Left ventricle myocardium inferior (tissue), 1 donor: ENCODE data around the gene CD82. TPM values are rescaled to one million over a fixed set of nuclear protein-coding genes. Genes with fewer than 3 reads are reported as not detected.
"Not testable (repeated sequence)": the region's sequence is repeated elsewhere in the genome, so short reads cannot be mapped to it uniquely, and the experiment has no call there.

Experiments used
- DNase-seq: peaks from one replicate; pipeline ENCODE4 v3.0.0-alpha.2; 2020
- H3K27ac ChIP-seq: fragments of 200-600 bp; replicated peaks from 2 replicates; pipeline ENCODE4 v1.8.0; 2021
- H3K27me3 ChIP-seq: fragments of 200-600 bp; 2 replicates; pipeline ENCODE4 v1.8.0; 2021; ENCODE audit warnings: low read depth
- H3K36me3 ChIP-seq: fragments of 200-600 bp; 2 replicates; pipeline ENCODE4 v1.8.0; 2021
- H3K4me1 ChIP-seq: fragments of 200-600 bp; 2 replicates; pipeline ENCODE4 v1.8.0; 2021
- H3K4me3 ChIP-seq: fragments of 200-600 bp; 2 replicates; pipeline ENCODE4 v1.8.0; 2021; ENCODE audit warnings: mild to moderate bottlenecking, moderate library complexity
- H3K9me3 ChIP-seq: fragments of 200-600 bp; replicated peaks from 2 replicates; pipeline ENCODE4 v1.8.0; 2021
- CTCF ChIP-seq: fragments of 200-600 bp; IDR thresholded peaks from 2 replicates; pipeline ENCODE4 v1.8.0; 2021; ENCODE audit warnings: antibody characterized with exemption, mild to moderate bottlenecking, borderline replicate concordance
- intact Hi-C: fragments of 100-400 bp; cut with micrococcal nuclease; formaldehyde crosslinking; loops from one replicate; pipeline ENCODE4 v1.11.0; 2022
- total RNA-seq: library from RNA; stranded (reverse); fragmentation: NEBNext Ultra II Directional; extraction: Animal tissue kit (Norgen Biotek cat#: 25700); gene quantifications from one replicate; pipeline ENCODE4 v1.2.1, GENCODE V29; 2021
- donor health status: DM: no; HTN: yes; CAD: no; lungs with severe emphysema.

Gene CD82
- total RNA-seq, 1 donor from 2014 or later: 49.6 TPM

- Histone ChIP-seq H3K9me3 (no peaks in the 10 kb centered on the region), H3K4me1 (peaks cover 11% of the 10 kb centered on the region), H3K27me3 (no peaks in the 10 kb centered on the region), H3K36me3 (no peaks in the 10 kb centered on the region), H3K27ac (no peak overlapping the region), H3K4me3 (no peak overlapping the region)
- no peak for TF ChIP-seq CTCF
- DNase-seq: no peak
- intact Hi-C loops: loop anchor here (5.0 to 10.0 kb wide), 3 partner anchors 253 to 445 kb away; partner anchors contain the start of gene EXT2
Measured at GRCh38 chr11:44539971-44540370, 25.5 kb upstream of the CD82 start.

- no peaks in the 10 kb centered on the region for H3K27me3 ChIP-seq
Measured at GRCh38 chr11:44540667-44541066, 24.8 kb upstream of the CD82 start.

GRCh38 chr11:44542372-44542771, 23.1 kb upstream of the CD82 start:
- H3K9me3 ChIP-seq: peaks cover 7% of the 10 kb centered on the region
- intact Hi-C loops: no loop called here
- H3K27ac ChIP-seq: no peak overlapping the region
- no peaks in the 10 kb centered on the region for H3K27me3 ChIP-seq
- TF ChIP-seq CTCF: no peak
- H3K36me3 ChIP-seq: no peaks in the 10 kb centered on the region
- no peak for DNase-seq
- no peak overlapping the region for H3K4me3 ChIP-seq
- peaks cover 10% of the 10 kb centered on the region for H3K4me1 ChIP-seq

More at GRCh38 chr11:44540667-44541066, 24.8 kb upstream of the CD82 start:
- H3K4me3 ChIP-seq: no peak overlapping the region
- no peak for TF ChIP-seq CTCF
- H3K27ac ChIP-seq: no peak overlapping the region
- intact Hi-C loops: no loop called here
- H3K9me3 ChIP-seq: peaks cover 1% of the 10 kb centered on the region
- DNase-seq: no peak
- peaks cover 11% of the 10 kb centered on the region for H3K4me1 ChIP-seq
- no peaks in the 10 kb centered on the region for H3K36me3 ChIP-seq

GRCh38 chr11:44546984-44547383, 18.5 kb upstream of the CD82 start:
- DNase-seq, intact Hi-C loops, H3K27me3 ChIP-seq, H3K27ac ChIP-seq, H3K4me1 ChIP-seq, H3K36me3 ChIP-seq, H3K9me3 ChIP-seq, H3K4me3 ChIP-seq: not testable (repeated sequence)

- DNase-seq, H3K27ac ChIP-seq, H3K27me3 ChIP-seq, H3K9me3 ChIP-seq, intact Hi-C loops, H3K4me1 ChIP-seq, H3K36me3 ChIP-seq, H3K4me3 ChIP-seq: not testable (repeated sequence)
Measured at GRCh38 chr11:44547534-44547933, 17.9 kb upstream of the CD82 start.

- Histone ChIP-seq H3K4me1 (no peaks in the 10 kb centered on the region), H3K27me3 (no peaks in the 10 kb centered on the region), H3K4me3 (no peak overlapping the region), H3K9me3 (peaks cover 15% of the 10 kb centered on the region), H3K27ac (no peak overlapping the region), H3K36me3 (no peaks in the 10 kb centered on the region)
- no peak for DNase-seq
- no peak for TF ChIP-seq CTCF
- intact Hi-C loops: no loop called here
Measured at GRCh38 chr11:44548032-44548695, 17.3 kb upstream of the CD82 start.

- H3K9me3 ChIP-seq: peaks cover 17% of the 10 kb centered on the region
- intact Hi-C loops, DNase-seq, H3K4me3 ChIP-seq, H3K4me1 ChIP-seq, H3K27me3 ChIP-seq, H3K36me3 ChIP-seq, H3K27ac ChIP-seq: not testable (repeated sequence)
Measured at GRCh38 chr11:44548961-44549749, 16.3 kb upstream of the CD82 start.
